GM19467 (cell line): ENCODE measurements around the gene SKOR1.

Experiments used
- ATAC-seq: cut with Tn5 transposase; IDR thresholded peaks from one replicate; pipeline ENCODE4 v1.9.1; 2021; ENCODE audit warnings: mild to moderate bottlenecking, moderate library complexity; ENCODE audit not compliant: unreplicated experiment

The SKOR1 gene

GRCh38 chr15:67792250-67792942, 32.9 kb upstream of the SKOR1 start:
- no peak for ATAC-seq

- no peak for ATAC-seq
Measured at GRCh38 chr15:67794832-67795574, 30.3 kb upstream of the SKOR1 start.

- ATAC-seq: no peak
Measured at GRCh38 chr15:67796196-67797127, 28.8 kb upstream of the SKOR1 start.

GRCh38 chr15:67799801-67800205, 25.5 kb upstream of the SKOR1 start:
- ATAC-seq: no peak

GRCh38 chr15:67801142-67801541, 24.2 kb upstream of the SKOR1 start:
- no peak for ATAC-seq

- no peak for ATAC-seq
Measured at GRCh38 chr15:67801926-67802914, 23.1 kb upstream of the SKOR1 start.

GRCh38 chr15:67803299-67803698, 22.0 kb upstream of the SKOR1 start:
- no peak for ATAC-seq

GRCh38 chr15:67803996-67804843, 21.1 kb upstream of the SKOR1 start:
- no peak for ATAC-seq

GRCh38 chr15:67805008-67805665, 20.2 kb upstream of the SKOR1 start:
- ATAC-seq: no peak

GRCh38 chr15:67805666-67806516, 19.4 kb upstream of the SKOR1 start:
- no peak for ATAC-seq

GRCh38 chr15:67806536-67806935, 18.8 kb upstream of the SKOR1 start:
- ATAC-seq: no peak

GRCh38 chr15:67807141-67807540, 18.2 kb upstream of the SKOR1 start:
- ATAC-seq: no peak

GRCh38 chr15:67807836-67808235, 17.5 kb upstream of the SKOR1 start:
- ATAC-seq: no peak

GRCh38 chr15:67808821-67809220, 16.5 kb upstream of the SKOR1 start:
- ATAC-seq: no peak

GRCh38 chr15:67809441-67809840, 15.9 kb upstream of the SKOR1 start:
- ATAC-seq: no peak

- ATAC-seq: no peak
Measured at GRCh38 chr15:67809866-67810265, 15.4 kb upstream of the SKOR1 start.

- ATAC-seq: no peak
Measured at GRCh38 chr15:67812241-67812644, 13.1 kb upstream of the SKOR1 start.

- ATAC-seq: no peak
Measured at GRCh38 chr15:67813104-67813634, 12.1 kb upstream of the SKOR1 start.
